Stimulated activated CD4-positive, alpha-beta T cell treated with anti-CD3 and anti-CD28 coated beads, Interleukin-2, amount 100 ng/mL, for 4 hours (primary cell): ENCODE measurements around the gene CHMP5.
"Not testable (repeated sequence)": the region's sequence is repeated elsewhere in the genome, so short reads cannot be mapped to it uniquely, and the experiment has no call there.

ENCODE experiments used
- DNase-seq: peaks from one replicate; pipeline ENCODE4 v3.0.0-alpha.2; 2020; ENCODE audit warnings: low read depth

CHMP5 gene

GRCh38 chr9:33277484-33277883, 12.6 kb downstream of the CHMP5 start:
- DNase-seq = no peak

DNA sequence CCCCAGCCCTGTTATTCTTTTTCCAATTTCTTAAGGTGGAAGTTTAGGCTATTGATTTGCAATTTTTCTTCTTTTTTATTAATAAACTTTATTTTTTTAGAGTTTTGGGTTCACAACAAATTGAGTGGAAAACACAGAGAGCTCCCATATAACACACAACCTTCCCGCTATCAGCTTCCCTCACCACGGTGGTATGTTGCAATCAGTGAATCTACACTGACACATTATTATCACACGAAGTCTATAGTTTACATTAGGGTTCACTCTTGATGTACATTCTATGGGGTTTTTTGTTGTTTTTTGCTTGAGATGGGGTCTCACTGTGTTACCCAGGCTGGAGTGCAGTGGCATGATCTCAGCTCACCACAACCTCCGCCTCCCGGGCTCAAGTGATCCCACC, 20.7 kb downstream of the CHMP5 start:
- no peak for DNase-seq

DNA sequence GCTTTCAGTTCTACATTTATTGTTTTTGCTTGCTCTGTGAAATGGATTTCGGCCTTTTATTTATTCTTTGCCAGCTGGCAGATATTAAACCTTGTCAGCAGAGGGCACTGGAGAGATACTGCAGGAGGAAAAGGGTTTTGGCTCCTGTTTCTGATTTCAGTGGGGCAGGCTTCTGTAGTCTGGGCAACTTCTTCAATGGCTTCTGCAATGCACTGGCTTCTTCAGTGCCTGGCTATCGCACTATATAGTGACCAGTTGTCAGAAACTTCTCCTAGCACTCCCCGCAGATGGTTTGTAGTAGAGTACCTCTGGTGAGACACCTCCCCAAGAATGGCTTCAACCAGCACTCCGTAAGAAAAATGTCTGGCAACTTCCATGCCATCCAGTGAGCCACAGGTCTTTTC, 22.2 kb downstream of the CHMP5 start:
- DNase-seq = peak; percentile 23

DNA sequence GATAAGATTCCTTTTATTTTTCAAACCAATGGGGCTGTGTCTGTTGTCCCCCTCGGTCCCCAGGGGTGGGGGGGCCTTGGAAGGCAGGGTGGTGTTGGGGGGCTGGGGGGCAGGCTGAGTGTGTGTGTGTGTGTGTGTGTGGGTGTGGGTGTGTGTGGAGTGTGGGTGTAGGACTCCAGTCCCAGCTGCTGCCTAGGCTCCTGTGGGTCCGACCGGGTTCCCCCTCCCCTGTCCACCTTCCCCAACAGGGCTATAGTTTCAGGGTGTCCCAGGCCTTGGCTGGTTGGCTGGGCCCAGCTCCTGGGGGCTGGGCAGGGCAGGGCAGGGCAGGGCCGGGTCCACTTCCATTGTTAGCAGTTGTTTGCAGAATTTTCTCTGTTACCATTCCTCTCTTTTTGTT, 23.4 kb downstream of the CHMP5 start:
- DNase-seq = no peak

DNA sequence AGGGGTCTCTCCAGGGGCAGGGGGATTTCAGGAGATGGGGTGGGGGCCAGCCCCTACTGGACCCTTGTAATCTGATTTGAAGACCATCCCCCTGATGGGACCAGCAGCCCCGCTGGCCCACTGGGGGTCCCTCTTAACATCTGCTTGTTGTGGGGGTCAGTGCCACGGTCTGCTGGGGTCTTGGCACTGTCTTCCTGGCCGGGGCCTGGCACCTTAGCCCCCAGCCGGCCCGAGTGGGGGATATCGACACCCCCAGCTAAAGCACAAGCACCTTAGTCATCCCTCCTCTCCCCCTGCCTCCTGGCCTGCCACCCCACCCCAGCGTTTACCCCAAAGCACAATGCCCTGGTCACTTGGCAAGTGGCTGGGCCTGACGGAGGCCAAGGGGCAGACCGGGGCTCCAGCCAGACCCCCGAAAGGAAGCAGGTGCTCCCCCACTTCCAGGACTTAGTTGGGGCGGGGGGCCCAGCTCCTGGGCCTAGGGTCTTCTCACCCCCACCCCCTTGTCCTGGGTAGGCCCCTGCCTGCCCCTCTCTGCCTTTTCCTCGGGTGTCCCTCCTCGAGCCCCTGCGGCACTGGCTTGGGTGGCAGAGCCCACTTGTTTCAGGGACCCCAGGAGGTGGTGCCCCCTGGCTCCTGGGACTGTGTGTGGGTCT, 24.1 kb downstream of the CHMP5 start:
- no peak for DNase-seq

DNA sequence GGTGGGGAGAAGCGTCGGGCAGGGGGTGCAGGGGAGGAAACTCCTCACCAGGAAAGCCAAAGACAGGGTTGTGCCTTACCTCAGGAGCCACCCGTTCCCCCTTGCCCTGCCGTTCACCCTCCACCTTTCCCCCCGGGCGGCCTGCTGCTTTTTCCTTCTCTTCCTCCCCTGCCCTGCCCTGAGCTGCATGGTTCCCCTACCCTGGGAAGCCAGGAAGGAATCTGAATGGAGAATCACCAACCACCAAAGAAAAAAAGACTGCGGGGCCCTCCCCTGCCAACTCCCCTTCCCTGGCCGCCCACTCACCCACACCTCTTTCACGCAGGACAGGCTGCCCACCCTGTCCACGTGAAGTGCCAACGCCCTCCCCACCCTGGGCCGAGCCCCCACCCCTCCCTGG, 24.6 kb downstream of the CHMP5 start:
- no peak for DNase-seq

GRCh38 chr9:33289936-33290246, 25.0 kb downstream of the CHMP5 start:
- DNase-seq = no peak

DNA sequence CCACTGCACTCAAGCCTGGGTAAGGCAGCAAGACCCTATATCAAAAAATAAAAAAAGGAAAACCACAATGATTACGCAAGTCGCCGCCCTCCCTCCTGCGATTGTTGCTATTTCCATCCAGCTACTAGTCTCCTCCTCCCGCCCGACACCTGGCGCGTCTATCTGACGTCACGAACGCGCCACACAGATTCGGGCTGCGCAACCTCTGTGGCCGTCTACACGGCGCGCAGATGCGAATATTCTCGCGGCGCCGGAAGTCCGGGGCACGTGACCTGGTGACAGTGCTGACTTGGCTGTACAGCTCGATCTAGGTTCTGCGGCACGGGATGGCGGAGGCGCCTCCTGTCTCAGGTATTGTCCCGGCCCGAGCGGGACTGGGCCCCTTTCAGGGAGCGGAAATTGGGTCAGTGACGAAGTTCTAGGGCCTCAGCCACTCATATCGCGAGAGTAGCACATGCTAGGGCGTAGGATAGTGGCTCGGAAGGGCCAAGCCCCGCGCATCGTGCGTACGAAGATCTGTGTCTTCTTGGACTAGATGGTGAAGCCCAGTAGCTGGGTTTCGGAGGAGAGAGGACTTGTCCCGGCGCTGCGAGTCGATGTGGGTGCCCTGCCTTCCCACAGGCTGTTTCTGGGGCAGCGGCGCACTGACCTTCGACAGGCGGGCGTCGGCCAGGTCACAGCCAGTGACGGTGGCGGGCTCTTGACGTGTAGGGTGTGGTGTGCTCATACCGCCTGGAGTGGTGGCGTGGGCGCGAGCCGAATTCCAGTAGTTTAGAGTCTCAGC, 25.6 kb downstream of the CHMP5 start, which contains the start of gene NFX1:
Gene NFX1 (plus strand): TSS at position 270 of the 784 bp plus-strand sequence. CDS start 57 bp downstream, at position 327.
- DNase-seq = peak; percentile 97

GRCh38 chr9:33291031-33291397, 26.2 kb downstream of the CHMP5 start:
- DNase-seq = no peak

GRCh38 chr9:33291901-33292300, 27.1 kb downstream of the CHMP5 start:
- DNase-seq = no peak

- no peak for DNase-seq
These were observed 28.9 kb downstream of the CHMP5 start for GRCh38 chr9:33293782-33294181.

DNA sequence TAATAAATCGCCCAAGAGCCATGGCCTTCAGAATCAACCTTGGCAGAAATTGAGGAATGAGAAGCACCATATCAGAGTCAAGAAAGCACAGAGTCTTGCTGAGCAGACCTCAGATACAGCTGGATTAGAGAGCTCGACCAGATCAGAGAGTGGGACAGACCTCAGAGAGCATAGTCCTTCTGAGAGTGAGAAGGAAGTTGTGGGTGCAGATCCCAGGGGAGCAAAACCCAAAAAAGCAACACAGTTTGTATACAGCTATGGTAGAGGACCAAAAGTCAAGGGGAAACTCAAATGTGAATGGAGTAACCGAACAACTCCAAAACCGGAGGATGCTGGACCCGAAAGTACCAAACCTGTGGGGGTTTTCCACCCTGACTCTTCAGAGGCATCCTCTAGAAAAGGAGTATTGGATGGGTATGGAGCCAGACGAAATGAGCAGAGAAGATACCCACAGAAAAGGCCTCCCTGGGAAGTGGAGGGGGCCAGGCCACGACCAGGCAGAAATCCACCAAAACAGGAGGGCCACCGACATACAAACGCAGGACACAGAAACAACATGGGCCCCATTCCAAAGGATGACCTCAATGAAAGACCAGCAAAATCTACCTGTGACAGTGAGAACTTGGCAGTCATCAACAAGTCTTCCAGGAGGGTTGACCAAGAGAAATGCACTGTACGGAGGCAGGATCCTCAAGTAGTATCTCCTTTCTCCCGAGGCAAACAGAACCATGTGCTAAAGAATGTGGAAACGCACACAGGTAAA, 30.0 kb downstream of the CHMP5 start:
- no peak for DNase-seq

GRCh38 chr9:33295571-33295970, 30.7 kb downstream of the CHMP5 start:
- no peak for DNase-seq

- DNase-seq = no peak
These were observed 32.6 kb downstream of the CHMP5 start for GRCh38 chr9:33297432-33297831.

- no peak for DNase-seq
These were observed 35.7 kb downstream of the CHMP5 start for GRCh38 chr9:33300546-33300945.

DNA sequence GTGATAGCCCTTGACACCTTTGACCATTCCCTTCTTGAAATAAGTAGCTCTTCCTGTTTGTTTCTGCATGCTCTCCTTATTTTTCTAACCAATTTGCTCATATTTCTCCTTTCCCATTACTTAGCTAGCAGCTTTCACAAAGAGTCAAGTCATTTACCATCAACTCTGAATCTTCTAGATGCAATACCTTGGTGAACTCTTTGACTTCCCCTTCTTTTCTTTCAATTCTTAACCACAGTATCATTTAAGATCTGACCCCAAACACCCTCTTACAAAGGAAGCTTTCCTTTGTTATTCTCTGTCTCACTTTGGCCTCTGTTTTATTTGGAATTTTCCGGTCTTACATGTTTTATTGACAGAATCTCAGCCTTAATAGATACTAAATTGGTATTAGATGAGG, 39.5 kb downstream of the CHMP5 start:
- DNase-seq = no peak

DNA sequence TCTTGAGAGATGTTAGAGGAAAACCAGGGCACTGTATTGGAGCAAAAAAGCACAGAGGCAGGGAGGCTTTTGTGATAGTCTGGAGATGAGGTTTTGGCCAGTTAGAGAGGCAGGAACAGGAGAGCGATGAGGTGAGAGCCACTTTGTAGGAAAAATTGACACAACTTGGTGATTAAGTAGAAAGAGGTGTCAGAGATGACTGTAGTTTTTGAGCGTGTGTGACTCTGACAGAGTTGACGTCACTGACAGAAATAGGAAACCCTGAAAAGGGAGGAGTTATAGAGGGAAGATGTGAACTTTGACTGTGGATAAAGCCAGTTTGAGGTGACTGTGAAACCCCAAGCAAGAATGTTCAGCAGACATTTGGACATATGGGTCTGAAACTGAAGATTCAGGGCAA, 41.2 kb downstream of the CHMP5 start:
- DNase-seq = no peak

DNA sequence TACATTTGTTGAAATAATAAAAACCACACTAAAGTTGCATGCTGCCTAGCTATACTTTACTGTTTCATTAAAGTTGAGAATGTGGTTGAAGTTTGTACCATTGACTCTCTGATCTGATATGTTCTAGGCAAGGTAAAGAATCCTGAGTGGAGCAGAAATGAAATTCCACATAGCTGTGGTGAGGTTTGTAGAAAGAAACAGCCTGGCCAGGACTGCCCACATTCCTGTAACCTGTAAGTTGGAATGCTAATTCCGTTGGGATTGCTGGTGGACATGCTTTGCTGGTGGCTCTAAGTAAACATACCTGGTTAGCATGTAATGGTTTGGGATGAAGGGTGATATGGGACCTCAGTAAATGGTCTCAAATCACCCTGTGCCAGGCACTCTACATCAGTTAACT, 42.2 kb downstream of the CHMP5 start:
- DNase-seq = no peak

GRCh38 chr9:33309903-33310302, 45.1 kb downstream of the CHMP5 start:
- no peak for DNase-seq

GRCh38 chr9:33310748-33311147, 45.9 kb downstream of the CHMP5 start:
- DNase-seq = no peak

DNA sequence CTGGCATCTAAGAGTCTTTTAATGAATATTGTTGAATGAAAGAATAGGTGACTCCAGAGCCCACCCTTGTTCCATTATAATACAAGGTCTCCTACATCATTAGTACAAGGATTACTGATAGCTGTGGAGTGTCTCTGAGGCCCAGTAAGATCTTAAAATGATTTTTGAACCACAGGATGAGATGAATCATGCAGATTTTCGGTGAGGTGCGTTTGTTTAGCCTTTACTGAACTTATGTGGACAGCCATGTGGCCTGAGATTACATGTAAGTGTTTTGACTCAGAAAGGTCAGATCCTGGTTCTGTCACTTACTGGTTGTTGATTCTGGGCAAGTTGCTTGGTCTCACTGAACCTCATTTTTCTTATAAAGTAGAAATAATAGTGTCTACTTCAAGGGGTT, 47.1 kb downstream of the CHMP5 start:
- DNase-seq = no peak

DNA sequence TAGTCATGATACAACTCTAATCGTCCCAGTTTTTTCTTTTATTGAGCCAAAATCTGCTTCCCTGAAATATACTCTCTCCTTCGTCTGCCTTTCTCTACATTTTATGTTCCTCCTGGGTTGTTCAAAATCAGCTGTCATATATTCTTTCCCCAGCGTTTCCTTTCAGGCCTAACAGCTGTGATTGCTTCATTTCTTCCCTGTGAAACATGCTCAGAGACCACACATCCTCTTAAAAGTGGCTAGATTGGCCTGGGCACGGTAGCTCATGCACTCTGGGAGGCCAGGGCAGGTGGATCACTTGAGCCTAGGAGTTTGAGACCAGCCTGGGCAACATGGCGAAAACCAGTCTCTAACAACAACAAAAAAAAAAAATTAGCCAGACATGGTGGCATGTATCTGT, 50.5 kb downstream of the CHMP5 start:
- DNase-seq = no peak

DNA sequence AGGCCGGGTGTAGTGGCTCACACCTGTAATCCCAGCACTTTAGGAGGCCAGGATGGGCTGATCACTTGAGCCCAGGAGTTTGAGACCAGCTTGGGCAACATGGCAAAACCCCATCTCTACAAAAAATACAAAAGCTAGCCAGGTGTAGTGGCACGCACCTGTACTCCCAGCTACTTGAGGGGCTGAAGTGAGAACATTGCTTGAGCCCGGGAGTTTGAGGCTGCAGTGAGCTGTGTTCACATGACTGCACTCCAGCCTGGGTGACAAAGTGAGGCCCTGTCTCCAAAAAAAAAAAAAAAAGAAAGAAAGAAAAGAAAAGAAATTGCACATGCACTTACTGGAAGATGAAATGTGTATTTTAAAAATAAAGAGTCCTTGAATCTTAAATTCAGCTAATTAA, 52.3 kb downstream of the CHMP5 start:
- DNase-seq = not testable (repeated sequence)
